GM23248 (cell line): ENCODE results near the gene FLRT1.

Experiments
- EZH2 ChIP-seq: fragments of 200-600 bp; sonication (generic); IDR thresholded peaks from 2 replicates; pipeline ENCODE4 v1.6.1; 2018; ENCODE audit warnings: antibody characterized with exemption, mild to moderate bottlenecking; ENCODE audit not compliant: insufficient read depth, poor library complexity, severe bottlenecking
- EZH2phosphoT487 ChIP-seq: fragments of 200-600 bp; sonication (generic); IDR thresholded peaks from 2 replicates; pipeline ENCODE4 v1.6.1; 2018; ENCODE audit warnings: antibody characterized with exemption, moderate library complexity, mild to moderate bottlenecking, low read depth; ENCODE audit not compliant: insufficient read depth

DNA sequence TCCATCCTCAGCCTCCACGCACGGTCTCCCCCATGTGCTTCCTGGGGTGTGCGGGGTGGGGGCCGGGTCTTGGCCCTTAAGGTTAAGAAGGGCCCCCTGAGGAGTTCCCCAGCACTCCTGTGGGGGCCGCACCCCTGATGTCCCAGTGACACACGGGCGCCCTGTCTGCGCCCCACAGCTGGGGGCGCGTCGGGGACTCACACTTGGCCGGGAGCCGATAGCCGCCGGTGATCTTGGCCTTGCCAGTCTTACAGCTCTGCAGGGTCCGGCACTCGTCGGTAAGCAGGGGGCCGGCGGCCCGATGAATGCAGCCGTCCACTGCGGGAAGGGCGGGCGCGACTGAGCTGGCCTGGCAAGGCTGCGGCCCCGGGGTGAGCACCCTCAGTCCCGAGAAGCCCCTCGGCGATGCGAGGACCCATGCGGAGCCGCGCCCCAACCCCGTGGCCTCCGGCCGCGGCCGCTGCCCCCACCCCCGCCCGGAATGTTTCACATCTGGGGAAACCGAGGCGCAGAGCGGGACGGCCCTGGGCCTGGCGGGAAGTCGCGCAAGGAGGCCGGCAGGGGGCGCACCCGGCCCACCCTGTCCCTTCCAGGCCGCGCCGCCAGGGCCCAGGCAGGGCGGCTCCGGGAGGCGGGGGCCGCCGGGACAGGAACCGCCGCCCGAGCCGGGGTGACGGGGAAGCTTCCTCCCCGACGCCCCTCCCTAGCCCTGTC is 35.5 kb upstream of the FLRT1 start:
- TF ChIP-seq EZH2phosphoT487, result no peak
- no peak for TF ChIP-seq EZH2
